ENCODE data around the gene TK2. TPM values are rescaled to one million over a fixed set of nuclear protein-coding genes. Genes with fewer than 3 reads are reported as not detected.

Gene TK2
- total and polyA plus RNA-seq, 8 donors = 31.4 to 41.2 (median 34.8) TPM

GRCh38 chr16:66534376-66534799 is 15.5 kb downstream of the TK2 start:
- ATAC-seq = no peak
- no peak for DNase-seq
- no peaks in the 10 kb centered on the region for H3K27me3 ChIP-seq
- TF ChIP-seq, protein P1, sequence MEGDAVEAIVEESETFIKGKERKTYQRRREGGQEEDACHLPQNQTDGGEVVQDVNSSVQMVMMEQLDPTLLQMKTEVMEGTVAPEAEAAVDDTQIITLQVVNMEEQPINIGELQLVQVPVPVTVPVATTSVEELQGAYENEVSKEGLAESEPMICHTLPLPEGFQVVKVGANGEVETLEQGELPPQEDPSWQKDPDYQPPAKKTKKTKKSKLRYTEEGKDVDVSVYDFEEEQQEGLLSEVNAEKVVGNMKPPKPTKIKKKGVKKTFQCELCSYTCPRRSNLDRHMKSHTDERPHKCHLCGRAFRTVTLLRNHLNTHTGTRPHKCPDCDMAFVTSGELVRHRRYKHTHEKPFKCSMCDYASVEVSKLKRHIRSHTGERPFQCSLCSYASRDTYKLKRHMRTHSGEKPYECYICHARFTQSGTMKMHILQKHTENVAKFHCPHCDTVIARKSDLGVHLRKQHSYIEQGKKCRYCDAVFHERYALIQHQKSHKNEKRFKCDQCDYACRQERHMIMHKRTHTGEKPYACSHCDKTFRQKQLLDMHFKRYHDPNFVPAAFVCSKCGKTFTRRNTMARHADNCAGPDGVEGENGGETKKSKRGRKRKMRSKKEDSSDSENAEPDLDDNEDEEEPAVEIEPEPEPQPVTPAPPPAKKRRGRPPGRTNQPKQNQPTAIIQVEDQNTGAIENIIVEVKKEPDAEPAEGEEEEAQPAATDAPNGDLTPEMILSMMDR (IDR thresholded peaks at IDR 0.05) = no peak
- intact Hi-C loops (cut with DNase I) = no loop called here
- H3K4me3 ChIP-seq = no peak overlapping the region
- peaks cover 0 to 73% of the 10 kb centered on the region in 2 donors for H3K36me3 ChIP-seq
- no peaks in the 10 kb centered on the region for H3K9me3 ChIP-seq
- H3K27ac ChIP-seq = no peak overlapping the region
- peaks cover 0 to 1% of the 10 kb centered on the region in 2 donors for H3K4me1 ChIP-seq

DNA sequence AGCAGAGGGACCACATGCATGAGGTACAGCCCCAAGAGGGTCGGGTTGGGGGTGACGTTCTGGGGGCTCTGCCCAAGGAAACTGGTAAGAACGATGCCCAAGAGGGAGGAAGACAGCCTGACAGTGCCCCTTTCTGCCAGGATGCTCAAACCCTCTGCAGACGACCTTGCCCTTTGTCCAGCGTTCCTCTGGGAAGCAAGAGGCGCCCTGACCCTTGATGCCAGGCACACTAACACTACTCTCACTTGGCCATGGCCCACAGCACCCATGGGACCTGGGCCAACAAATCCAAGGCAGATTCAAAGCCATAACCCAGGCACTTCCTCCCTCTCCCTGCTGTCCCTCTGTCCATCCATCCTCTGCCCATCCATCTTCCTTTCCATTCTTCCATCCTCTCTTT is 20.4 kb downstream of the TK2 start:
- DNase-seq (no peak), ATAC-seq (no peak)
- H3K4me3 ChIP-seq = no peak overlapping the region
- TF ChIP-seq, protein P1 (IDR thresholded peaks at IDR 0.05) = no peak
- H3K36me3 ChIP-seq = peaks cover 0 to 87% of the 10 kb centered on the region in 2 donors
- no peaks in the 10 kb centered on the region for H3K27me3 ChIP-seq
- H3K4me1 ChIP-seq = peaks cover 0 to 29% of the 10 kb centered on the region in 2 donors
- intact Hi-C loops (cut with DNase I) = no loop called here
- H3K27ac ChIP-seq = no peak overlapping the region
- no peaks in the 10 kb centered on the region for H3K9me3 ChIP-seq

DNA sequence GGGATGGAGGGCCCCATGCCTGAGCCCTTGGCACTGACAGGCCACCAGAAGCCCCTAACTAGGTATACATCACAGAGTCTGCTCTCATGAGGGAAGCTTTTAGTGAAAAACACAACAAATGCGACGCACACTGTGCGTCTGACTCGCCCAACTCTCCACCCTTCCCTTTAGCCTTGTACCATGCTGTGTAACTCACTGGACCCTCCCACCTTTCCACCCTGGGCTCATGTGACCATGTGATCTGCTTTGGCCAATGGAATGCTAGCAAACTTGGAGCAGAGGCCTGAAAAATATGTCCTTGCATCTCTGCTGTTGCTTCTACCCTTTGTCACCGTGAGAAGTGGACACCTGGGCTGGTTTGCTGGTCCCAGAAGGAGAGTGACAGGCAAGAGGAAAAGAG is 21.6 kb downstream of the TK2 start:
- intact Hi-C loops (cut with DNase I) = no loop called here
- no peaks in the 10 kb centered on the region for H3K9me3 ChIP-seq
- TF ChIP-seq, protein P1 (IDR thresholded peaks at IDR 0.05) = no peak
- no peak overlapping the region for H3K4me3 ChIP-seq
- peaks cover 0 to 76% of the 10 kb centered on the region in 2 donors for H3K36me3 ChIP-seq
- ATAC-seq (no peak), DNase-seq (no peak)
- no peak overlapping the region for H3K27ac ChIP-seq
- peaks cover 0 to 41% of the 10 kb centered on the region in 2 donors for H3K4me1 ChIP-seq
- no peaks in the 10 kb centered on the region for H3K27me3 ChIP-seq

DNA sequence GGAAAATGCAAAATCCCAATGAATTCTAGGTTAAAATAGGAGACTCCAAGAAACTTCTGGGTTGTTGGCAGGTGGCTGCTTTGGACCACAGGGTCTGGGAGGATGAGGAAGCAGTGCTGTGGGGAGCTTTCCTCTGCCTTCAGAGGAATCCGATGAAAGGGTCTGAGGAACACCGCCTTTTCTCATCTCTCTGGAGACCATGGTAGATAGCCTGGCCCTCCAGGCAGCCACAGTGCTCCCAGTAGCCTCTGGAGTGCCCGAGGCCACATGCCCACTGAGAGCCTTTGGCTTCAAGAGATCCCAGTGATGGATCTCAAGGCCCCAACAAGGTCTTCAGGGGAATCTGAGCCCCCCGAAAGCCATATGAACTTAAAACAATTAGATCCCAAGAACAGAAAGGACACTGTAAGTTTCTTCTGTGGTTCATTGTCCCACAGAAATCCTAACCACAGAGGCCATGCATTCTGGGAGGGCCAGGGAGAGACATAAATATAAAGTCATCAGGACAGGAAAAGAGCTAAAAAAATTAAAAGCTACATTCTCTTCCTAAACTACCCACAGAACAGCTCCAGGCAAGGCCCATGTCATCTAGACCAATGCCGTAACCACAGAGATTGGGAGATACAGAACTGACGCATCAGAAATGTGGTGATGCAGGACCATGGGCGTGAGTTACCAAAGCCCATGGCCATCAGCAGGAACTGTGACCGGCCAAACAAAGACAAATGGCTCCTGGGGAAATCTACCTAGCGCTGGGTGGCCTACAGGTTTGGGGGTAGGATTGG is 24.3 kb downstream of the TK2 start:
- Histone ChIP-seq H3K4me3 (no peak overlapping the region), H3K36me3 (peaks cover 0 to 59% of the 10 kb centered on the region in 2 donors), H3K27me3 (no peaks in the 10 kb centered on the region), H3K27ac (peak overlapping the region; percentile 60 to 99), H3K4me1 (peaks cover 12 to 68% of the 10 kb centered on the region in 2 donors), H3K9me3 (no peaks in the 10 kb centered on the region)
- no peak for DNase-seq
- TF ChIP-seq, protein P1 (IDR thresholded peaks at IDR 0.05) = no peak
- intact Hi-C loops (cut with DNase I) = no loop called here
- peak; percentile 10 for ATAC-seq

DNA sequence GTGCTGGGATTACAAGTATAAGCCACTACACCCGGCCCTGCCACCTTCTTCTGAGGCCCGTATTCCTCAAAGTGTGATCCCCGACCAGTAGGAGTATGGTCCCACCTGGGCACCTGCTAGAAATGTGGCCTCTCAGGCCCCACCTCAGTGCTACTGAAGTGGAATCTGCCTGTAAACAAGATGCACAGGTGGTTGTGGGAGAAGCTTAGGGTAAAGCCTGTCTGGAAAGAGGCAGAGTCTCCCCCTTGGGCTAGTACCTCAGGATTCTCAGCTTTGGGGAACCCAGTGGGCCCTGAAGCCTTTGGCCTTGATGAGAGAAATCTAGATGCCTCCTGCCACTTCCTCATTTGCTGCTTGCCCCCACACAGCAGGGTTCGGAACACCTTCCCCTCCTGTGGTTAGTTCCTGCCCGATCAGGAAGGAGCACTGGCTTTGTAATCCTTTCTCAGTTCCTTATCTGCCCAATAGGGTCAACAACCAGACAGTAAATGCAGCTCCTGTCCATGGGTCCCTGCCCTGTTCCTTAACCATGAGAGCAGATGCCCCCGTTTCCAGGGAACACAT is 25.2 kb downstream of the TK2 start:
- Histone ChIP-seq H3K9me3 (no peaks in the 10 kb centered on the region), H3K36me3 (peaks cover 0 to 50% of the 10 kb centered on the region in 2 donors), H3K27ac (peak overlapping the region; percentile 60 to 99), H3K4me1 (peaks cover 16 to 77% of the 10 kb centered on the region in 2 donors), H3K27me3 (no peaks in the 10 kb centered on the region), H3K4me3 (no peak overlapping the region)
- DNase-seq (peak in 1 of 4 donors; percentile 77), ATAC-seq (peak; percentile 38)
- TF ChIP-seq, protein P1 (IDR thresholded peaks at IDR 0.05) = peak in 1 of 2 donors; percentile 52
- intact Hi-C loops (cut with DNase I) = no loop called here

All from left lung (tissue), 10 donors.